HEK293T (cell line): ENCODE measurements around the gene CYSLTR2.

Source experiments
- ARNT ChIP-seq: fragments of 450-650 bp; IDR thresholded peaks from 2 replicates; pipeline ENCODE4 v1.6.1; 2017; ENCODE audit warnings: mild to moderate bottlenecking
- SUZ12 ChIP-seq: fragments of 450-650 bp; IDR thresholded peaks from 2 replicates; pipeline ENCODE4 v1.6.1; 2016; ENCODE audit warnings: mild to moderate bottlenecking
- ZNF384 ChIP-seq: fragments of 450-650 bp; IDR thresholded peaks from 2 replicates; pipeline ENCODE4 v1.6.1; 2016

DNA sequence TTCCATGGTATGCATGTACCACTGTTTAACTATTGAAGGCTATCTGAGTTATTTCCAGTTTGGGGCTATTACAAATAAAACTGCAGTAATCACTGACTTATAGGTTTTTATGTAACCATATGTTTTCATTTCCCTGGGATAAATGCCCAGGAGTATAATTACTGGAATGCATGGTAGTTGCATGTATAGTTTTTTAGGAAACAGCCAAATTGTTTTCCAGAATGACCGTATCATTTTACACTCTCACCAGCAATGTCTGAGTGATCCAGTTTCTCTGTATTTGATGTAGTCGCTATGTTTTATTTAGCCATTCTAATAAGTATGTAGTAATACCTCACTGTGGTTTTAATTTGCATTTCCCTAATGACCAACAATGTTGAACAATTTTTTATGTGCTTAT is 42.0 kb downstream of the CYSLTR2 start:
- TF ChIP-seq ZNF384 (no peak), SUZ12 (no peak), ARNT (no peak)
